ENCODE results near the gene COX4I2.

DNA sequence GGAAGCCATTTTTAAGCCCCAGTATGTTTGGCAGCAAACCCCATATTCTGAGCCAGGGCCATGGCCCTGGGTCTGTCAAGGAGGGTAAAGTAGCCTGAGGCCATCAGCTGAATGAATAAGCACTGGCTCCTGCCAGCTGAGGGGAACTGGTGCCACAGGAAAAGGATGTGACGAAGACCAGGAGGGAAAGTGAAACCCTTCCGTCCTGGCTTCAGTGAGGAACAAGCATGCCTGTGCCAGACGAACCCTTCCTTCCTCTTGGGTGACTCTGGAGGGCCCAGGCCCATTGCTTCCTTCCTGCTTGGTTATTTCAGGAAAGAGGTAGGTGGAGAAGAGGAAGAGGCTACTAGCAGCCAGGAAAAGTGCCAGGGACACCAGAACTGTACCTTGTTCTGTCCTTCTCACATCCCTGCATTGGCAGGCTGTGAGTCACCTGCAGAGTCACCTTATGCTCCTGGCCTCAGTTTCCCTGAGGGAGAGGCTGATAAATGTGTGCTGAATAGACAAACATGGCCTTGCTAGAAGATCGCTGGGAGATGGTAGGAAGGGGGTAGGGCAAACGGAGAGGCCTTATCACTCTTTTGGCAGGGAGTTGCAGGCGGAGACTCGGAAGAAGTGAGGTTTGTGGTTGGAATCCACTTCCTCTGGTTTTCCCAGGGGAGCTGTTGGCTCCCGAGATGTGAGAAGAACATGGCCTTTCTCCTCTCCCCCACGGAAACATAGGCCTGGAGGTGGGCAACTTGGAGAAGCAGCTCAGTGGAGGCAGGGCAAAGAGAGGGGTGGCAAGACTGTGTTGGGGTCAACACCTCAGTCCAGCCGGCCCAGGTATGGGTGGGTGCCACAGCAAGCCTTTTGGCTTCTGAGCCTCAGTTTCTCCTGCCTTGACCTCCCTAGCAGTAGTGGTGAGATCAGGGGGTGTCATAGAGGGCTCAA, 37.4 kb downstream of the COX4I2 start:
- TF ChIP-seq, protein P1, sequence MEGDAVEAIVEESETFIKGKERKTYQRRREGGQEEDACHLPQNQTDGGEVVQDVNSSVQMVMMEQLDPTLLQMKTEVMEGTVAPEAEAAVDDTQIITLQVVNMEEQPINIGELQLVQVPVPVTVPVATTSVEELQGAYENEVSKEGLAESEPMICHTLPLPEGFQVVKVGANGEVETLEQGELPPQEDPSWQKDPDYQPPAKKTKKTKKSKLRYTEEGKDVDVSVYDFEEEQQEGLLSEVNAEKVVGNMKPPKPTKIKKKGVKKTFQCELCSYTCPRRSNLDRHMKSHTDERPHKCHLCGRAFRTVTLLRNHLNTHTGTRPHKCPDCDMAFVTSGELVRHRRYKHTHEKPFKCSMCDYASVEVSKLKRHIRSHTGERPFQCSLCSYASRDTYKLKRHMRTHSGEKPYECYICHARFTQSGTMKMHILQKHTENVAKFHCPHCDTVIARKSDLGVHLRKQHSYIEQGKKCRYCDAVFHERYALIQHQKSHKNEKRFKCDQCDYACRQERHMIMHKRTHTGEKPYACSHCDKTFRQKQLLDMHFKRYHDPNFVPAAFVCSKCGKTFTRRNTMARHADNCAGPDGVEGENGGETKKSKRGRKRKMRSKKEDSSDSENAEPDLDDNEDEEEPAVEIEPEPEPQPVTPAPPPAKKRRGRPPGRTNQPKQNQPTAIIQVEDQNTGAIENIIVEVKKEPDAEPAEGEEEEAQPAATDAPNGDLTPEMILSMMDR (IDR thresholded peaks at IDR 0.05), result no peak
- peak; percentile 64 to 77 for TF ChIP-seq POLR2AphosphoS5 (IDR thresholded peaks at IDR 0.05)

All from esophagus muscularis mucosa (tissue), 3 donors.